ENCODE results near the gene FNDC7. TPM values are rescaled to one million over a fixed set of nuclear protein-coding genes. Genes with fewer than 3 reads are reported as not detected.

The FNDC7 gene
- polyA plus RNA-seq, 1 of the 3 experiments (the other 2 are of a cell fraction), result 0.02 TPM

DNA sequence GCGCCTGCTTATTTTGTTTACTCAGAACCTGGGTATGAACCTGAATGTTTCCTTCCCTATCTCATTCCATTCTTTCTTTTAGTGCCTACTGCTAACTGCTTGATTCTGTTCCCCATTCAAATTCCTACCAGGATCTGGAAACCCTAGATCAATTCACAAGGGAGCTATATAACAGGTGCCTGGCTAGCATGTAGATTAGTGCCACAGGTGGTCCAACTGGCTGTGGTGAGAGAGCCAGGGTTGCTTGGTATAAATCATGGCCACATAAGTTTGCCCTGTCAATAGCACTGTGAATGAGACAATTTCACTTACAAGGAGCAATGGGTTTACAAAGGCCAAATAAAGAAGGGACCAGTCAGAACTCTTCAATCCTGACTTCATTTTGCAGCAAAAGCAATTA, 27.2 kb upstream of the FNDC7 start:
- DNase-seq, result no peak
- Histone ChIP-seq H3K79me2 (ENCODE audit: insufficient read depth) (no peaks in the 10 kb centered on the region), H3K27me3 (ENCODE audit: insufficient read depth) (no peaks in the 10 kb centered on the region), H3K4me1 (ENCODE audit: control insufficient read depth in 1 of 2, insufficient read depth in 2 of 2, low read depth in 1 of 2, low read length in 1 of 2) (no peaks in the 10 kb centered on the region; a peak in 1 of 4 replicates), H2AFZ (ENCODE audit: low read depth) (no peak overlapping the region), H3K4me2 (no peak overlapping the region), H3K27ac (ENCODE audit: low read depth in 2 of 2, low read length in 1 of 2) (no peak overlapping the region), H3K9me3 (no peaks in the 10 kb centered on the region), H3K36me3 (replicated peaks in 1 of 2; ENCODE audit: control insufficient read depth in 1 of 2, insufficient read depth in 2 of 2, low read length in 1 of 2) (no peaks in the 10 kb centered on the region), H3K9ac (no peak overlapping the region), H3K4me3 (ENCODE audit: low read depth in 2 of 2, low read length in 1 of 2) (no peak overlapping the region), H3K9me2 (no peaks in the 10 kb centered on the region), H3F3A (replicated peaks; ENCODE audit: insufficient read depth) (peaks cover 8% of the 10 kb centered on the region), H4K20me1 (ENCODE audit: insufficient read depth) (no peaks in the 10 kb centered on the region)
- 94% methylated on average over 1 of the region's 1 CpG for WGBS (ENCODE audit: low lambda C conversion rate)
- ChIA-PET POLR2A (no interaction called here), CTCF (no interaction called here)
- no peak for TF ChIP-seq FOXJ3 (CRISPR knock-in tag; IDR thresholded peaks at IDR 0.05)
- TF ChIP-seq TCF12 (IDR thresholded peaks at IDR 0.05), result no peak
- no peak for TF ChIP-seq SIN3A (IDR thresholded peaks at IDR 0.05; ENCODE audit: borderline replicate concordance, low read depth, low read length)
- no peak for TF ChIP-seq RFX5 (IDR thresholded peaks at IDR 0.05; ENCODE audit: low read length)

DNA sequence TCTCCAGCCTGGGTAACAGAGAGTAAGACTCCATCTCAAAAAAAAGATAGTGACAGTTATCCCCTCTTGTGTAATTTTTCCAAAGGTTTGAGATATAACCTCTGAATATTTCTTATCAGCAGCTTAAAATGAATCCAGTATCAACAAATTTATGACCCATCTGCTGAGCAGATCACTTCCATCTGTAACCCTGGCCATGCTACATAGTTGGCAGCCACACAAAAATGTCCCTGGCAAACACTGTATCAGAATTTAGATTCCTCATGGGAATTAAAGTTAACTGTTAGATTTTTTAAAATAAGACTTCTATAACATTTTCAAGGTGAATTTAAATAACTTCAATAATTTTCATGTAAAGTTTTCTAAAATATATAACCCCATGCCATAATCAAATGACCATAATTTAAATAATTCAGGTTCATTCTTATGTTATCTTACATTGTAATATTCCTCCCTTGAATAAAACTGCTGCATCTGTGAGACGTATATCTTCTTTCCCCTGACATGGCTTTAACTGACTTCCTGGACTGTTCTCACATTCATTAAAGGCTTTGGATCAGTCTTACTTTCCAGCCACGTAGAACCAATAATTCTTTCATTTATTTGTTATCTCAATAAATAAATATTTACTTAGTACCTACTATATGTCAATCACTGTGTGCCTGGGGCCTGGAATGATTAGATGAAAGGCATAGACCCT, 25.9 kb upstream of the FNDC7 start:
- no peaks in the 10 kb centered on the region for H3K9me2 ChIP-seq
- TF ChIP-seq POLR2AphosphoS5 (IDR thresholded peaks at IDR 0.05; ENCODE audit: low read depth, low read length) (peak; percentile 22; the same call in 1 of the 2 replicates), NFIC (IDR thresholded peaks at IDR 0.05; ENCODE audit: borderline replicate concordance) (peak; percentile 66; the same call in 1 of the 2 replicates), TCF12 (IDR thresholded peaks at IDR 0.05) (peak; percentile 87), GATA2 (CRISPR knock-in tag; IDR thresholded peaks at IDR 0.05) (0 out of 2 replicates have a peak, but pooled peaks have one; percentile 4), NRF1 (IDR thresholded peaks at IDR 0.05; ENCODE audit: low read depth, low read length) (no peak), EP300 (IDR thresholded peaks at IDR 0.05; ENCODE audit: borderline replicate concordance in 1 of 2, low read depth in 1 of 2, low read length in 1 of 2) (peak in 1 of 2 experiments; percentile 14; a peak in 1 of 4 replicates), RAD21 (IDR thresholded peaks at IDR 0.05; ENCODE audit: low read length) (no peak), RCOR1 (IDR thresholded peaks at IDR 0.05; ENCODE audit: low read length) (peak; percentile 97), MAX (IDR thresholded peaks at IDR 0.05; ENCODE audit: low read depth) (peak; percentile 40; the same call in 1 of the 2 replicates), PBX3 (IDR thresholded peaks at IDR 0.05) (peak; percentile 53), CHD2 (IDR thresholded peaks at IDR 0.05; ENCODE audit: low read length, partially characterized antibody) (peak; percentile 46)
- TF ChIP-seq, protein P1, sequence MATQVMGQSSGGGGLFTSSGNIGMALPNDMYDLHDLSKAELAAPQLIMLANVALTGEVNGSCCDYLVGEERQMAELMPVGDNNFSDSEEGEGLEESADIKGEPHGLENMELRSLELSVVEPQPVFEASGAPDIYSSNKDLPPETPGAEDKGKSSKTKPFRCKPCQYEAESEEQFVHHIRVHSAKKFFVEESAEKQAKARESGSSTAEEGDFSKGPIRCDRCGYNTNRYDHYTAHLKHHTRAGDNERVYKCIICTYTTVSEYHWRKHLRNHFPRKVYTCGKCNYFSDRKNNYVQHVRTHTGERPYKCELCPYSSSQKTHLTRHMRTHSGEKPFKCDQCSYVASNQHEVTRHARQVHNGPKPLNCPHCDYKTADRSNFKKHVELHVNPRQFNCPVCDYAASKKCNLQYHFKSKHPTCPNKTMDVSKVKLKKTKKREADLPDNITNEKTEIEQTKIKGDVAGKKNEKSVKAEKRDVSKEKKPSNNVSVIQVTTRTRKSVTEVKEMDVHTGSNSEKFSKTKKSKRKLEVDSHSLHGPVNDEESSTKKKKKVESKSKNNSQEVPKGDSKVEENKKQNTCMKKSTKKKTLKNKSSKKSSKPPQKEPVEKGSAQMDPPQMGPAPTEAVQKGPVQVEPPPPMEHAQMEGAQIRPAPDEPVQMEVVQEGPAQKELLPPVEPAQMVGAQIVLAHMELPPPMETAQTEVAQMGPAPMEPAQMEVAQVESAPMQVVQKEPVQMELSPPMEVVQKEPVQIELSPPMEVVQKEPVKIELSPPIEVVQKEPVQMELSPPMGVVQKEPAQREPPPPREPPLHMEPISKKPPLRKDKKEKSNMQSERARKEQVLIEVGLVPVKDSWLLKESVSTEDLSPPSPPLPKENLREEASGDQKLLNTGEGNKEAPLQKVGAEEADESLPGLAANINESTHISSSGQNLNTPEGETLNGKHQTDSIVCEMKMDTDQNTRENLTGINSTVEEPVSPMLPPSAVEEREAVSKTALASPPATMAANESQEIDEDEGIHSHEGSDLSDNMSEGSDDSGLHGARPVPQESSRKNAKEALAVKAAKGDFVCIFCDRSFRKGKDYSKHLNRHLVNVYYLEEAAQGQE (IDR thresholded peaks at IDR 0.05; ENCODE audit: low read depth, low read length), result no peak
- TF ChIP-seq, protein P2, sequence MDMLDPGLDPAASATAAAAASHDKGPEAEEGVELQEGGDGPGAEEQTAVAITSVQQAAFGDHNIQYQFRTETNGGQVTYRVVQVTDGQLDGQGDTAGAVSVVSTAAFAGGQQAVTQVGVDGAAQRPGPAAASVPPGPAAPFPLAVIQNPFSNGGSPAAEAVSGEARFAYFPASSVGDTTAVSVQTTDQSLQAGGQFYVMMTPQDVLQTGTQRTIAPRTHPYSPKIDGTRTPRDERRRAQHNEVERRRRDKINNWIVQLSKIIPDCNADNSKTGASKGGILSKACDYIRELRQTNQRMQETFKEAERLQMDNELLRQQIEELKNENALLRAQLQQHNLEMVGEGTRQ (IDR thresholded peaks at IDR 0.05; ENCODE audit: borderline replicate concordance, low read depth, low read length), result no peak
- H4K20me1 ChIP-seq (ENCODE audit: insufficient read depth), result no peaks in the 10 kb centered on the region
- CTCF ChIA-PET, result no interaction called here
- H3K9ac ChIP-seq, result no peak overlapping the region
- H3K4me1 ChIP-seq (ENCODE audit: control insufficient read depth in 1 of 2, insufficient read depth in 2 of 2, low read depth in 1 of 2, low read length in 1 of 2), result peaks cover 0 to 8% of the 10 kb centered on the region in 2 experiments; a peak in 2 of 4 replicates
- H3K4me3 ChIP-seq (ENCODE audit: low read depth in 2 of 2, low read length in 1 of 2), result no peak overlapping the region
- 33% methylated on average over 2 of the region's 2 CpGs for WGBS (ENCODE audit: low lambda C conversion rate)
- H3K27ac ChIP-seq (ENCODE audit: low read depth in 2 of 2, low read length in 1 of 2), result peak overlapping the region in 1 of 2 experiments; percentile 48; a peak in 1 of 4 replicates
- no peaks in the 10 kb centered on the region for H3K27me3 ChIP-seq (ENCODE audit: insufficient read depth)
- no peaks in the 10 kb centered on the region for H3K9me3 ChIP-seq
- H2AFZ ChIP-seq (ENCODE audit: low read depth), result no peak overlapping the region
- H3K79me2 ChIP-seq (ENCODE audit: insufficient read depth), result peaks cover 9% of the 10 kb centered on the region; the same call in 1 of the 2 replicates
- peaks cover 9% of the 10 kb centered on the region for H3F3A ChIP-seq (replicated peaks; ENCODE audit: insufficient read depth)
- POLR2A ChIA-PET, result no interaction called here
- peak; percentile 50 for DNase-seq
- H3K4me2 ChIP-seq, result no peak overlapping the region
- no peaks in the 10 kb centered on the region for H3K36me3 ChIP-seq (replicated peaks in 1 of 2; ENCODE audit: control insufficient read depth in 1 of 2, insufficient read depth in 2 of 2, low read length in 1 of 2)

All from SK-N-SH (cell line).